Measurements from ENCODE around the gene MVB12B.

The MVB12B gene

DNA sequence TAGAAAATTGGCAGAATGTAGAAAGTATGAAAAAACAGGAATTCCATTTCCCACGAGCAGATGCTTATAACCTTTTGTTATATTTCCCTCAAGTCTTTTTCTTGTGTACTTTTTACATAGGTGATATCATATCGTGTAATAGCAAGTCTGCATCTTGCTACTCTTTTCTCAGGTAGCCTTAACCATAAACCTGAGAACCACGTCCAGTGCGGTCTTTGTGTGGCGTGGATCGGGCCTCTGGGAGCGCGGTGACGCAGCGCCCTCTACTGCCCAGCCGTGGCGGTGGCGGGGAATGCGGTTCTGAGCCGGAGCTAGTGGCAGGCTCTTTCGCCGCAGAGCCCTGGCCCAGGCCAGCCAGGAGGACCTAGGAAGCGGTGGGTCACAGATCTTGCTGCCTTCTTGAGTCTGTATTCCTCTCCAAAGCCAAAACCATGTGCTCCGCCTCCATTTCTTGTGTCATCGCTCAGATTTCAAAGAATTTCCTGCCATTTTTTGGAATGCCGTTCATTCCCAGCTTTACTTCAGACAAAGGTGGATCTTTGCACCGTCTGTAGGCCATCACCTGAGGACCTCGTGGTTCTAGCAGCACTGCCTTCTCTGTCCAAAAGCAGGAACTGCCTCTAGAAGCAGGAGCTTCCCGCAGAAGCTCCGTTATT, 71.9 kb downstream of the MVB12B start:
- H4K20me1 ChIP-seq (ENCODE audit: insufficient read depth, low read length) = peaks cover 10% of the 10 kb centered on the region; the same call in 1 of the 2 replicates
- H3K27ac ChIP-seq (ENCODE audit: low read length) = no peak overlapping the region
- H3K4me3 ChIP-seq (ENCODE audit: low read length) = no peak overlapping the region
- peaks cover 35% of the 10 kb centered on the region for H3K4me1 ChIP-seq (ENCODE audit: low read length)
- H3K36me3 ChIP-seq (replicated peaks; ENCODE audit: low read depth, low read length) = no peaks in the 10 kb centered on the region
- no peak overlapping the region for H2AFZ ChIP-seq (ENCODE audit: low read depth, low read length)
- TF ChIP-seq, protein P1, sequence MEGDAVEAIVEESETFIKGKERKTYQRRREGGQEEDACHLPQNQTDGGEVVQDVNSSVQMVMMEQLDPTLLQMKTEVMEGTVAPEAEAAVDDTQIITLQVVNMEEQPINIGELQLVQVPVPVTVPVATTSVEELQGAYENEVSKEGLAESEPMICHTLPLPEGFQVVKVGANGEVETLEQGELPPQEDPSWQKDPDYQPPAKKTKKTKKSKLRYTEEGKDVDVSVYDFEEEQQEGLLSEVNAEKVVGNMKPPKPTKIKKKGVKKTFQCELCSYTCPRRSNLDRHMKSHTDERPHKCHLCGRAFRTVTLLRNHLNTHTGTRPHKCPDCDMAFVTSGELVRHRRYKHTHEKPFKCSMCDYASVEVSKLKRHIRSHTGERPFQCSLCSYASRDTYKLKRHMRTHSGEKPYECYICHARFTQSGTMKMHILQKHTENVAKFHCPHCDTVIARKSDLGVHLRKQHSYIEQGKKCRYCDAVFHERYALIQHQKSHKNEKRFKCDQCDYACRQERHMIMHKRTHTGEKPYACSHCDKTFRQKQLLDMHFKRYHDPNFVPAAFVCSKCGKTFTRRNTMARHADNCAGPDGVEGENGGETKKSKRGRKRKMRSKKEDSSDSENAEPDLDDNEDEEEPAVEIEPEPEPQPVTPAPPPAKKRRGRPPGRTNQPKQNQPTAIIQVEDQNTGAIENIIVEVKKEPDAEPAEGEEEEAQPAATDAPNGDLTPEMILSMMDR (IDR thresholded peaks at IDR 0.05; ENCODE audit: low read depth, low read length) = peak; percentile 81
- no peak for TF ChIP-seq EZH2phosphoT487 (IDR thresholded peaks at IDR 0.05; ENCODE audit: low read depth)
- no peak overlapping the region for H3K9ac ChIP-seq (ENCODE audit: low read length)
- 0 out of 2 replicates have a peak overlapping the region, but pooled peaks have one; percentile 66 for H3K4me2 ChIP-seq (ENCODE audit: low read length)
- H3K9me3 ChIP-seq (ENCODE audit: insufficient read depth, low read length) = no peaks in the 10 kb centered on the region
- H3K27me3 ChIP-seq (ENCODE audit: low read depth, low read length) = peaks cover 62% of the 10 kb centered on the region
- H3K79me2 ChIP-seq (ENCODE audit: low read length) = no peaks in the 10 kb centered on the region

- no peak overlapping the region for H3K4me2 ChIP-seq (ENCODE audit: low read length)
- H3K27me3 ChIP-seq (ENCODE audit: low read depth, low read length) = peaks cover 64% of the 10 kb centered on the region
- no peak overlapping the region for H2AFZ ChIP-seq (ENCODE audit: low read depth, low read length)
- no peak overlapping the region for H3K27ac ChIP-seq (ENCODE audit: low read length)
- H3K4me1 ChIP-seq (ENCODE audit: low read length) = peaks cover 35% of the 10 kb centered on the region
- H3K4me3 ChIP-seq (ENCODE audit: low read length) = no peak overlapping the region
- no peaks in the 10 kb centered on the region for H3K9me3 ChIP-seq (ENCODE audit: insufficient read depth, low read length)
- TF ChIP-seq, protein P1 (IDR thresholded peaks at IDR 0.05; ENCODE audit: low read depth, low read length) = no peak
- TF ChIP-seq EZH2phosphoT487 (IDR thresholded peaks at IDR 0.05; ENCODE audit: low read depth) = no peak
- H3K36me3 ChIP-seq (replicated peaks; ENCODE audit: low read depth, low read length) = no peaks in the 10 kb centered on the region
- H3K79me2 ChIP-seq (ENCODE audit: low read length) = no peaks in the 10 kb centered on the region
- no peak overlapping the region for H3K9ac ChIP-seq (ENCODE audit: low read length)
- peaks cover 10% of the 10 kb centered on the region; the same call in 1 of the 2 replicates for H4K20me1 ChIP-seq (ENCODE audit: insufficient read depth, low read length)
These were observed 72.6 kb downstream of the MVB12B start for GRCh38 chr9:126399251-126399650.

DNA sequence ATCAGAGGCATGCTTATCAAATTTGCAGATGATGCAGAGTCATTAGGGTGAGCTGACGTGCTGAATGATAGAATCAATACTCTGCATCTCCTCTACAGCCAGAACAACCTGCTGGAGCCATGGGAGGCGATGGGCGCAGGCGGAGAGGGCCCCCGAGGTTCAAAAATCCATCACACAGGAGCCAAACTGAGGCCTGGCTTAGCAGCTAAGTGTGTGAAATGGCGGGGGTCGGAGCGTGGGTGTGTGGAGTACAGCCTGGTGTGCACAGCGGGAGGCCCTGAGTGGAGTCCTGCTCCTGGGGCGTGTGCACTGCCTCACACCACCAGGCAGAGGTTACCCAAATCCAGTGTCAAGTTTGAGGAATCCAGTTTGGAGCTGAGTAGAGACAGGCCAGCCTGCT, 73.2 kb downstream of the MVB12B start:
- Histone ChIP-seq H3K9me3 (ENCODE audit: insufficient read depth, low read length) (no peaks in the 10 kb centered on the region), H3K79me2 (ENCODE audit: low read length) (no peaks in the 10 kb centered on the region), H3K27me3 (ENCODE audit: low read depth, low read length) (peaks cover 60% of the 10 kb centered on the region), H4K20me1 (ENCODE audit: insufficient read depth, low read length) (peaks cover 10% of the 10 kb centered on the region; the same call in 1 of the 2 replicates), H2AFZ (ENCODE audit: low read depth, low read length) (no peak overlapping the region), H3K4me2 (ENCODE audit: low read length) (no peak overlapping the region), H3K4me1 (ENCODE audit: low read length) (peaks cover 35% of the 10 kb centered on the region), H3K27ac (ENCODE audit: low read length) (no peak overlapping the region), H3K36me3 (replicated peaks; ENCODE audit: low read depth, low read length) (no peaks in the 10 kb centered on the region), H3K9ac (ENCODE audit: low read length) (no peak overlapping the region), H3K4me3 (ENCODE audit: low read length) (no peak overlapping the region)
- no peak for TF ChIP-seq EZH2phosphoT487 (IDR thresholded peaks at IDR 0.05; ENCODE audit: low read depth)
- TF ChIP-seq, protein P1 (IDR thresholded peaks at IDR 0.05; ENCODE audit: low read depth, low read length) = no peak

DNA sequence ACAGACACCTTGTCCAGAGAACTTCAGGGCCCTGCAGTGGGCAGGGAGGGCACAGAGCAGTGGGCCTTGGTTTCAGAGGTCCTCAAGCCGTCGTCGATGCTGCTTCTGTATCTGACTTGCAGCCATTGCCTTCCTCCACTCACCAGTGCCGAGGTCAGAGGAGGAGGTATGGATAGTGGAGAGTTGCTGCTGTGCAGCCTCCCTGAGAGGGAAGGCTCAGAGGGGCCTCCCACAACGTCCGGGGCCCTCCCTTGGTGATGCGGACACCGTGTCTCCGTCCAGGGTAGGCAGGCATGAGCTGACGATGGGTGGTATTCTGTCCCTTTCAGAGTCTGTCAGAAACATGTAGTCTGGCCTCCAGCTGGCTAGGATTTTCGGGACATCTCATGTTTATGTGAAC, 73.9 kb downstream of the MVB12B start:
- Histone ChIP-seq H3K4me1 (ENCODE audit: low read length) (peaks cover 28% of the 10 kb centered on the region), H4K20me1 (ENCODE audit: insufficient read depth, low read length) (peaks cover 10% of the 10 kb centered on the region; the same call in 1 of the 2 replicates), H3K27me3 (ENCODE audit: low read depth, low read length) (peaks cover 52% of the 10 kb centered on the region), H2AFZ (ENCODE audit: low read depth, low read length) (no peak overlapping the region), H3K79me2 (ENCODE audit: low read length) (no peaks in the 10 kb centered on the region), H3K36me3 (replicated peaks; ENCODE audit: low read depth, low read length) (no peaks in the 10 kb centered on the region), H3K9me3 (ENCODE audit: insufficient read depth, low read length) (no peaks in the 10 kb centered on the region), H3K4me2 (ENCODE audit: low read length) (no peak overlapping the region), H3K9ac (ENCODE audit: low read length) (no peak overlapping the region), H3K4me3 (ENCODE audit: low read length) (no peak overlapping the region), H3K27ac (ENCODE audit: low read length) (no peak overlapping the region)
- TF ChIP-seq, protein P1 (IDR thresholded peaks at IDR 0.05; ENCODE audit: low read depth, low read length) = no peak
- no peak for TF ChIP-seq EZH2phosphoT487 (IDR thresholded peaks at IDR 0.05; ENCODE audit: low read depth)

Measured in OCI-LY3 (cell line).